Ascending aorta (tissue), 2 donors: ENCODE measurements around the gene GGA2. TPM values are rescaled to one million over a fixed set of nuclear protein-coding genes. Genes with fewer than 3 reads are reported as not detected.
"Not testable (repeated sequence)": the region's sequence is repeated elsewhere in the genome, so short reads cannot be mapped to it uniquely, and the experiment has no call there.

Experiments used
- DNase-seq, 2 donors: peaks; one replicate each; pipeline ENCODE4 v3.0.0-alpha.2; 2019; ENCODE audit warnings: low spot score in 2 of 2
- H3K27ac ChIP-seq, 2 donors: fragments of 200-600 bp; sonication (generic); one replicate each; pipeline ENCODE4 v1.5.1; 2016 to 2017; ENCODE audit warnings: mild to moderate bottlenecking in 1 of 2
- H3K27me3 ChIP-seq: fragments of 200-600 bp; sonication (generic); one replicate; pipeline ENCODE4 v1.5.1; 2017
- H3K36me3 ChIP-seq, 2 donors: fragments of 200-600 bp; sonication (generic); one replicate each; pipeline ENCODE4 v1.5.1; 2016
- H3K4me1 ChIP-seq, 2 donors: fragments of 200-600 bp; sonication (generic); one replicate each; pipeline ENCODE4 v1.5.1; 2016 to 2017; ENCODE audit warnings: mild to moderate bottlenecking in 1 of 2
- H3K4me3 ChIP-seq, 2 donors: fragments of 200-600 bp; sonication (generic); one replicate each; pipeline ENCODE4 v1.5.1; 2016 to 2017; ENCODE audit warnings: mild to moderate bottlenecking in 1 of 2
- H3K9me3 ChIP-seq, 2 donors: fragments of 200-600 bp; sonication (generic); one replicate each; pipeline ENCODE4 v1.5.1; 2016
- intact Hi-C: fragments of 100-400 bp; cut with DNase I; formaldehyde crosslinking; loops from one replicate; pipeline ENCODE4 v1.15.1; 2023
- total RNA-seq: library from RNA; depleted of rRNA; stranded (reverse); fragments of >200 nt; gene quantifications from one replicate; pipeline ENCODE4 v1.1.0, GENCODE V29; 2016
- TF ChIP-seq, protein P1 (sequence below), 3 experiments: fragments of 200-600 bp in 2 of 3; fragments of 450-650 bp in 1 of 3; sonication (generic) in 2 of 3; IDR thresholded peaks; one replicate each; pipeline ENCODE4 v1.5.1; 2016 to 2019; ENCODE audit warnings: antibody characterized with exemption in 3 of 3, mild to moderate bottlenecking in 1 of 3, moderate library complexity in 1 of 3

The GGA2 gene
- total RNA-seq, 1 donor from 2014 or later: 10.7 TPM

DNA sequence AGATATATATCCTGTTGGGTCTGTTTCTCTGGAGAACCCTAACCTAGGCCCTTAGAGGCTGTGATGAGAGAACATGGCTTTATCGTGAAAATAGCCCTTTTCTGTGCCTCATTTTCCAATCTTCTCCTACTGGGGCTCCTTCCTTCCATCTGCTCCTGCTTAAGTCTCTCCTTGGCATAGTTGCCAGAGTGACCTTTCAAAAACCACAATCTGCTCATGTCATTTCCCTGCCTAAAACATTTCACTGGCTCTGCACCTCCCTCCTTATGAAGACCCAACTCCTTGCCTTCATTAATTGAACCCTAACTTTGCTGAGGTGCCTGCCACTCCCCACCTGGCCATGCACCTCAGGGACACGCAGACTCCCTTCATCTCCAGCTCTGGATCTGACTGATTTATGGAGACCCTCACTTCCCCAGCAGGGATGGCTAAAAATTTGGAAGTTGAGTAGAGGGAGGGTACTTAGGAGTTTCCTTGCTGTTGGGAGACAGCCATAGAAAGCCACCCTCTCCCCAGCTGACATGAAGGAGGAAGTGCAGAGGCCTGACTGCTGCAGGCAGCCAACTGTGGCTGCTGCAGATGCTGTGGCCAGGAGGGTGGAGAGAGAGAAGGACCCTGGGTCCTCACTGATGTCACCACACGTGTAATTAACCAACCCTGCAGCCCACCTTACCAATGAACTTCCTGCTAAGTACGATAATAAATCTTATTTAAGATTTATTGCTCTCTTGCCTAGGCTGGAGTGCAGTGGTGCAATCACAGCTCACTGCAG lies 6.3 kb upstream of the GGA2 start:
- Histone ChIP-seq H3K27ac (no peak overlapping the region), H3K4me3 (no peak overlapping the region), H3K9me3 (no peaks in the 10 kb centered on the region), H3K36me3 (peaks cover 0 to 8% of the 10 kb centered on the region in 2 donors), H3K27me3 (no peaks in the 10 kb centered on the region), H3K4me1 (no peaks in the 10 kb centered on the region)
- intact Hi-C loops: no loop called here
- TF ChIP-seq, protein P1, sequence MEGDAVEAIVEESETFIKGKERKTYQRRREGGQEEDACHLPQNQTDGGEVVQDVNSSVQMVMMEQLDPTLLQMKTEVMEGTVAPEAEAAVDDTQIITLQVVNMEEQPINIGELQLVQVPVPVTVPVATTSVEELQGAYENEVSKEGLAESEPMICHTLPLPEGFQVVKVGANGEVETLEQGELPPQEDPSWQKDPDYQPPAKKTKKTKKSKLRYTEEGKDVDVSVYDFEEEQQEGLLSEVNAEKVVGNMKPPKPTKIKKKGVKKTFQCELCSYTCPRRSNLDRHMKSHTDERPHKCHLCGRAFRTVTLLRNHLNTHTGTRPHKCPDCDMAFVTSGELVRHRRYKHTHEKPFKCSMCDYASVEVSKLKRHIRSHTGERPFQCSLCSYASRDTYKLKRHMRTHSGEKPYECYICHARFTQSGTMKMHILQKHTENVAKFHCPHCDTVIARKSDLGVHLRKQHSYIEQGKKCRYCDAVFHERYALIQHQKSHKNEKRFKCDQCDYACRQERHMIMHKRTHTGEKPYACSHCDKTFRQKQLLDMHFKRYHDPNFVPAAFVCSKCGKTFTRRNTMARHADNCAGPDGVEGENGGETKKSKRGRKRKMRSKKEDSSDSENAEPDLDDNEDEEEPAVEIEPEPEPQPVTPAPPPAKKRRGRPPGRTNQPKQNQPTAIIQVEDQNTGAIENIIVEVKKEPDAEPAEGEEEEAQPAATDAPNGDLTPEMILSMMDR (IDR thresholded peaks at IDR 0.05): no peak
- DNase-seq: no peak

DNA sequence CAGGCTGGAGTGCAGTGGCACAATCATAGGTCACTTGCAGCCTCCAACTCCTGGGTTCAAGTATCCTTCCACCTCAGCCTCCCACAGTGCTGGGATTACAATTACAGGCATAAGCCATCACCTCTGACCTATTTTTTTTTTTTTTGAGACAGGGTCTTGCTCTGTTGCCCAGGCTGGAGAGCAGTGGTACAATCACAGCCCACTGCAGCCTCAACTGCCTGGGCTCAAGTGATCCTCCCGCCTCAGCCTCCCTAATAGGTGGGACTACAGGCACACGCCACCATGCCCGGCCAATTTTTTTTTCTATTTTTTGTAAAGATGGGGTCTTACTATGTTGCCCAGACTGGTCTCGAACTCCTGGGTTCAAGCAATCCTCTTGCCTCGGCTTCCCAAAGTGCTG lies 5.6 kb upstream of the GGA2 start:
- intact Hi-C loops: no loop called here
- no peaks in the 10 kb centered on the region for H3K9me3 ChIP-seq
- DNase-seq: no peak
- H3K4me1 ChIP-seq: no peaks in the 10 kb centered on the region
- TF ChIP-seq, protein P1 (IDR thresholded peaks at IDR 0.05): no peak
- peaks cover 0 to 8% of the 10 kb centered on the region in 2 donors for H3K36me3 ChIP-seq
- no peak overlapping the region for H3K27ac ChIP-seq
- H3K27me3 ChIP-seq: no peaks in the 10 kb centered on the region
- H3K4me3 ChIP-seq: no peak overlapping the region

DNA sequence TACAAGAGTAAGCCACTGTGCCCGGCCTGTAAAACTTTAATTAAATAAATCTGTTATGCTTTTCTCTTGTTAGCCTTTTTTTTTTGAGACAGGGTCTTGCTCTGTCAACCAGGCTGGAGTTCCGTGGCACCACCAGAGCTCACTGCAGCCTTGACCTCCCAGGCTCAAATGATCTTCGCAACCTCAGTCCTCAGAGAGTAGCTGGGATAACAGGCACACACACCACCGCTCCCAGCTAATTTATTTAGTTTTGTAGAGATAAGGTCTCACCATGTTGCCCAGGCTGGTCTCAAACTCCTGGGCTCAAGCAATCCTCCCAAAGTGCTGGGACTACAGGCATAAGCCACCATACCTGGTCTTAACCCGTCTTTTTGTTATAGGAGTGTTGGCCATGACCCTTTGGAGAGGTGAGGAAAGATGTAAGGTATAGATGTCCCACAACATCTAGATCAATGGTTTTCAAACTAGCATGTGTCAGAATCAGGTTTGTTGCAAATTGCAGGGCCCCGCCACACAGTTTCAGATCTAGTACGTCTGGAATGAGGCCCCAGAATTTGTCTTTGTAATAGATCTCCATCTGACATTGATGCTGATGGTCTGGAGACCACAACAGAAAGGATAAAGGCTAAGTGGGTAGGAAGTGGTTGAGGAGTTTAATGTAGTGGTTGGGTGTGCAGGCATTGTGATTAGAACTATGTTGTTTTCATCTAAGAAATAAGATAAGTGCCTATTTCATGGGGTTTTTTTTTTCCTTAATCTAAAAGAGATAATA lies 4.3 kb upstream of the GGA2 start:
- Histone ChIP-seq H3K27me3 (no peaks in the 10 kb centered on the region), H3K27ac (no peak overlapping the region), H3K36me3 (peaks cover 0 to 8% of the 10 kb centered on the region in 2 donors), H3K4me1 (no peaks in the 10 kb centered on the region), H3K4me3 (no peak overlapping the region), H3K9me3 (no peaks in the 10 kb centered on the region)
- TF ChIP-seq, protein P1 (IDR thresholded peaks at IDR 0.05): no peak
- no peak for DNase-seq
- intact Hi-C loops: no loop called here

DNA sequence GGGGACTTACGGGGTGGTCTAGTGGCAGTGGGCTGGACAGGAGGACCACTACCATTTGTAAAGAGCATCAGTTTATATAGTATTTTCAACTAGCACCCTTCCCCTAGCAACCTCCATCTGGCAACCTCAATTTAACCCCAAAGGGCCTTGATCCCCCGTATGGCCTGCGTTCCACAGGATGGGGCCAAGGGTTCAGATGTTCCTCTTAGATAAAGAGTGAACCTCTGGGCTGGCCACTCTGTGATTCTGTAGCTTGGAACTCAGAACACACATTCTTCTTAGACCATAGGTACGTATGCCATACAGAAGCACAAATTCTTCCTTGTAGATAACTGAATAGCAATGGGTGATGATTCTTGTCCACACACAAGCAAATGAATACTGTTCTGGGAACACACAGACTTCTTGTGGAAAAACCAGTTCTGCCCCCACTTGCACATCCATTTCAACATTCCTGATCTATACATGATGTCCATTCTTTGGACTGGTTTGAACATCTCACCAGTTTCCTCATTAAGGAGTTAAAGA lies 1.9 kb upstream of the GGA2 start:
- Histone ChIP-seq H3K4me1 (peaks cover 0 to 10% of the 10 kb centered on the region in 2 donors), H3K4me3 (no peak overlapping the region), H3K36me3 (peaks cover 0 to 4% of the 10 kb centered on the region in 2 donors), H3K27ac (no peak overlapping the region), H3K9me3 (no peaks in the 10 kb centered on the region), H3K27me3 (no peaks in the 10 kb centered on the region)
- TF ChIP-seq, protein P1 (IDR thresholded peaks at IDR 0.05): no peak
- intact Hi-C loops: no loop called here
- no peak for DNase-seq

DNA sequence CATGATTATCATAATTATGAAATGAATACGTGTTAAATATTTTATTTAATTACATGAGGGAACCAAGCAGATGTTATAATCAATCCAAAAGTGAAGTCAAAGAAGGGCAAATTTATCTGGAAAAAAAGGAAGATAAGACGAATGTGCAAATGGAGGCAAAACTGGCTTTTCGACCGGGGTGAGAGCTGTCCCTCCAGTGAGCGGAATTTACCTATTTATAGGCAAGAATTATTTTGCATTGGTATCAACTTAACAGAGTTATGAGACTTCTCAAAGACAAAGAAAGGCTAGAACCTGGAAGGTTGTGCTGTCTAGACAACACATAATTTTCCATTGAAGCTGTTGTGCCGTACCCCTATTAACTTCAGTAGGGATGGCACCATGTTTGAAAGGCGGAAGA lies 1.4 kb upstream of the GGA2 start:
- Histone ChIP-seq H3K36me3 (peaks cover 0 to 4% of the 10 kb centered on the region in 2 donors), H3K27ac (no peak overlapping the region), H3K27me3 (no peaks in the 10 kb centered on the region), H3K9me3 (no peaks in the 10 kb centered on the region), H3K4me1 (peaks cover 0 to 10% of the 10 kb centered on the region in 2 donors), H3K4me3 (no peak overlapping the region)
- no peak for DNase-seq
- TF ChIP-seq, protein P1 (IDR thresholded peaks at IDR 0.05): no peak
- intact Hi-C loops: loop anchor here (2.0 kb wide), 1 partner anchor 59 kb away; the partner anchor contains the start of gene COG7

DNA sequence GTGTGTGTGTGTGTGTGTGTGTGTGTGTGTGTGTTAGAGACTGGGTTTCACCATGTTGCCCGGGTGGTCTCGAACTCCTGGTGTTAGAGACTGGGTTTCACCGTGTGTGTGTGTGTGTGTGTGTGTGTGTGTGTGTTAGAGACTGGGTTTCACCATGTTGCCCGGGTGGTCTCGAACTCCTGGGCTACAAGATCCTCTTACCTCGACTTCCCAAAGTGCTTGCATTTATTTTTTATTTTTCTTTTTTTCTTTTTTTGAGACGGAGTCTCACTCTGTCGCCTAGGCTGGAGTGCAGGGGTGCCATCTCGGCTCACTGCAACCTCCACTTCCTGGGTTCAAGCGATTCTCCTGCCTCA lies 599 bp upstream of the GGA2 start:
- intact Hi-C loops: loop anchor here (1.0 to 2.0 kb wide), 2 partner anchors 46 to 58 kb away; partner anchors contain the start of genes COG7, EARS2 and UBFD1
- not testable (repeated sequence) for H3K9me3 ChIP-seq, DNase-seq, H3K36me3 ChIP-seq, H3K4me1 ChIP-seq, H3K27me3 ChIP-seq
- peak overlapping the region in 1 of 2 donors; percentile 92 for H3K27ac ChIP-seq
- peak overlapping the region; percentile 95 to 98 for H3K4me3 ChIP-seq
